Upper lobe of left lung (tissue), 4 donors: ENCODE results near the gene ADNP2.

Experiments used
- EP300 ChIP-seq, 4 donors: sonication (generic); formaldehyde crosslinking; IDR thresholded peaks; one replicate each; pipeline ENCODE4 v1.5.1; 2017; ENCODE audit warnings: antibody characterized with exemption in 4 of 4, control low read depth in 2 of 4
- TF ChIP-seq, protein P1 (sequence below), 6 experiments: fragments of 450-650 bp in 4 of 6; fragments of 200-600 bp in 2 of 6; sonication (generic) in 2 of 6; IDR thresholded peaks; one replicate each; pipeline ENCODE4 v1.5.1; 2016 to 2019; ENCODE audit warnings: antibody characterized with exemption in 6 of 6

DNA sequence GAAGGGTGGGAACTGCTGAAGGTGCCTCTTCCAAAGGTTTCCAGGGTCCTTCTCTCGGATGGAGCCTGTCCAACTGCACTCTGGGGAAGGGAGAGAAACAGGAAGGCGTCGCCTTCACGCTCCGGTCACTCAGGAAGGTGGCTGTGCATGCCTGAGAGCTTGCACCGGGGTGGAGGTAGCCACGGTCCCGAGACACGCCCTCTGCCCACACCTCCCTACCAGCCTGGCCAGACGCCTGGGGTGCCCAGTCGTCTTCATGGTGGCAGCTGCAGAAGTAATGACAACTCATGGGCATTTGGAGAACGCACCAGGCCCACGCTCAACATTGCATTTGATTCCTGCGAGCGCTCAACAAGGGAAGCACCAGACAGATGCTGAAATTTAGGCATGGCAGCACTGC is 59.9 kb downstream of the ADNP2 start:
- TF ChIP-seq, protein P1, sequence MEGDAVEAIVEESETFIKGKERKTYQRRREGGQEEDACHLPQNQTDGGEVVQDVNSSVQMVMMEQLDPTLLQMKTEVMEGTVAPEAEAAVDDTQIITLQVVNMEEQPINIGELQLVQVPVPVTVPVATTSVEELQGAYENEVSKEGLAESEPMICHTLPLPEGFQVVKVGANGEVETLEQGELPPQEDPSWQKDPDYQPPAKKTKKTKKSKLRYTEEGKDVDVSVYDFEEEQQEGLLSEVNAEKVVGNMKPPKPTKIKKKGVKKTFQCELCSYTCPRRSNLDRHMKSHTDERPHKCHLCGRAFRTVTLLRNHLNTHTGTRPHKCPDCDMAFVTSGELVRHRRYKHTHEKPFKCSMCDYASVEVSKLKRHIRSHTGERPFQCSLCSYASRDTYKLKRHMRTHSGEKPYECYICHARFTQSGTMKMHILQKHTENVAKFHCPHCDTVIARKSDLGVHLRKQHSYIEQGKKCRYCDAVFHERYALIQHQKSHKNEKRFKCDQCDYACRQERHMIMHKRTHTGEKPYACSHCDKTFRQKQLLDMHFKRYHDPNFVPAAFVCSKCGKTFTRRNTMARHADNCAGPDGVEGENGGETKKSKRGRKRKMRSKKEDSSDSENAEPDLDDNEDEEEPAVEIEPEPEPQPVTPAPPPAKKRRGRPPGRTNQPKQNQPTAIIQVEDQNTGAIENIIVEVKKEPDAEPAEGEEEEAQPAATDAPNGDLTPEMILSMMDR (IDR thresholded peaks at IDR 0.05) = no peak
- no peak for TF ChIP-seq EP300 (IDR thresholded peaks at IDR 0.05)
